K562 (cell line): ENCODE data around the gene CDK11A. TPM values are rescaled to one million over a fixed set of nuclear protein-coding genes. Genes with fewer than 3 reads are reported as not detected.
A peak's percentile ranks its signal among the peaks of the same experiment; 100 is the strongest.
"Not testable (repeated sequence)": the region's sequence is repeated elsewhere in the genome, so short reads cannot be mapped to it uniquely, and the experiment has no call there.

Experiments used
- ATAC-seq: fragments of 200-7000 bp; cut with Tn5 transposase; 3 replicates; pipeline ENCODE4 v1.9.1; 2020; ENCODE audit warnings: moderate library complexity
- BruUV-seq: library from RNA; stranded (reverse); fragments of 400-500 nt; replicated peaks from 2 replicates; lab custom pipeline; 2021; lab: Mats Ljungman, UMichigan
- CTCF ChIA-PET: fragments of 300-600 bp; formaldehyde crosslinking; extraction: SDS; loops from one replicate; lab custom pipeline; 2021; ENCODE audit warnings: low intra/inter-chr PET ratio; lab: Yijun Ruan, JAX
- POLR2A ChIA-PET: fragments of 300-600, 350-650 bp; sonication (Branson Sonifier 250); formaldehyde crosslinking; extraction: SDS; loops from one replicate; lab custom pipeline; 2021; ENCODE audit warnings: antibody characterized with exemption, inconsistent platforms; lab: Yijun Ruan, JAX
- DNase-seq, 4 experiments: peaks; one replicate each; pipeline versions ENCODE4 v3.0.0 to v3.0.0-alpha.2; 2011 to 2018; ENCODE audit warnings: low spot score in 3 of 4, mixed read lengths in 3 of 4; ENCODE audit errors: extremely low read depth in 1 of 4
- FAIRE-seq: peaks from 2 replicates; lab custom pipeline; 2011; peaks lifted over from hg19 to GRCh38; lab: Jason Lieb, UNC
- H2AFZ ChIP-seq: 2 replicates; pipeline ENCODE4 v1.6.0; 2011; ENCODE audit warnings: low read depth, low read length, control low read depth, inconsistent platforms
- H3K27ac ChIP-seq: fragments of 200-600 bp; 3 replicates; pipeline ENCODE4 v1.8.0; 2011; ENCODE audit warnings: low read depth, mild to moderate bottlenecking, control low read depth, inconsistent platforms, low read length, moderate library complexity, mixed read lengths; ENCODE audit errors: extremely low read depth
- H3K27me3 ChIP-seq, 2 experiments: fragments of 300-600 bp in 1 of 2; 2 replicates in 1 of 2; 3 replicates in 1 of 2; pipeline versions ENCODE4 v1.6.0 to v1.8.0; 2011; ENCODE audit warnings: inconsistent platforms in 2 of 2, low read length in 2 of 2, mild to moderate bottlenecking in 1 of 2, mixed read lengths in 1 of 2, moderate library complexity in 1 of 2; ENCODE audit not compliant: control insufficient read depth in 2 of 2, insufficient read depth in 2 of 2
- H3K36me3 ChIP-seq: fragments of 300-600 bp; 3 replicates; pipeline ENCODE4 v1.8.0; 2011; ENCODE audit warnings: mild to moderate bottlenecking, low read length, inconsistent platforms; ENCODE audit not compliant: control insufficient read depth, insufficient read depth
- H3K4me1 ChIP-seq, 2 experiments: fragments of 200-600 bp in 1 of 2; replicated peaks in 1 of 2; 2 replicates in 1 of 2; 3 replicates in 1 of 2; pipeline versions ENCODE4 v1.5.1 to v1.8.0; 2011; ENCODE audit warnings: inconsistent platforms in 2 of 2, low read length in 2 of 2, mild to moderate bottlenecking in 1 of 2, mixed read lengths in 1 of 2, moderate library complexity in 1 of 2; ENCODE audit not compliant: control insufficient read depth in 2 of 2, insufficient read depth in 2 of 2
- H3K4me2 ChIP-seq: 2 replicates; pipeline ENCODE4 v1.6.1; 2011; ENCODE audit warnings: low read length, control low read depth, inconsistent platforms, mixed read lengths; ENCODE audit not compliant: insufficient read depth
- H3K4me3 ChIP-seq: fragments of 200-600 bp; sonication (generic), shearing (Covaris generic); 2 replicates; pipeline ENCODE4 v1.5.1; 2016; ENCODE audit warnings: control low read depth, inconsistent platforms
- H3K79me2 ChIP-seq: fragments of 200-600 bp; 3 replicates; pipeline ENCODE4 v1.8.0; 2011; ENCODE audit warnings: low read length, inconsistent platforms; ENCODE audit not compliant: control insufficient read depth, insufficient read depth
- H3K9ac ChIP-seq, 2 experiments: 2 replicates each; pipeline versions ENCODE4 v1.6.0 to v1.6.1; 2011; ENCODE audit warnings: low read depth in 2 of 2, low read length in 2 of 2, control low read depth in 1 of 2, inconsistent platforms in 1 of 2, mild to moderate bottlenecking in 1 of 2, mixed read lengths in 1 of 2; ENCODE audit not compliant: insufficient read depth in 1 of 2
- H3K9me1 ChIP-seq: one replicate; pipeline ENCODE4 v1.6.0; 2011; ENCODE audit warnings: inconsistent platforms, mild to moderate bottlenecking, low read length, moderate library complexity; ENCODE audit not compliant: control insufficient read depth, insufficient read depth
- H3K9me3 ChIP-seq: replicated peaks from 2 replicates; pipeline ENCODE4 v1.5.1; 2011; ENCODE audit warnings: low read depth, low read length, inconsistent platforms; ENCODE audit not compliant: control insufficient read depth, insufficient read depth
- H4K20me1 ChIP-seq: replicated peaks from 2 replicates; pipeline ENCODE4 v1.6.1; 2011; ENCODE audit warnings: low read length, inconsistent platforms, mixed read lengths; ENCODE audit not compliant: control insufficient read depth, insufficient read depth
- HNRNPLL ChIP-seq: fragments of 200-400 bp; formaldehyde crosslinking; IDR thresholded peaks from 2 replicates; pipeline ENCODE4 v1.6.1; 2017; ENCODE audit warnings: low read length, low read depth, mild to moderate bottlenecking; ENCODE audit not compliant: poor library complexity, severe bottlenecking
- MAZ ChIP-seq, 2 experiments: fragments of 450-650 bp in 1 of 2; sonication (generic) in 1 of 2; formaldehyde crosslinking; IDR thresholded peaks in 1 of 2; conservative IDR thresholded peaks in 1 of 2; 2 replicates each; pipeline versions ENCODE4 v1.4.0 to v1.5.0; 2020; ENCODE audit warnings: mild to moderate bottlenecking in 1 of 2, missing genetic modification reagents in 1 of 2
- MBD2 ChIP-seq: sonication (generic); IDR thresholded peaks from 2 replicates; pipeline ENCODE4 v1.6.1; 2016; ENCODE audit warnings: low read depth, borderline replicate concordance
- VEZF1 ChIP-seq: fragments of 200-800 bp; sonication (Bioruptor generic); IDR thresholded peaks from 2 replicates; pipeline ENCODE4 v1.6.1; 2017; ENCODE audit warnings: missing genetic modification characterization, missing compliant biosample characterization
- WGBS: fragments of 100-300 bp; shearing (Covaris generic); methylation state at CpG from one replicate; pipeline ENCODE4 v1.1.6; 2016; ENCODE audit warnings: low coverage, mixed read lengths; ENCODE audit not compliant: insufficient coverage; ENCODE audit errors: missing lambda C conversion rate; 5-methylcytosine and 5-hydroxymethylcytosine counted together
- in situ Hi-C: fragments of 300-500 bp; cut with MboI; formaldehyde crosslinking; loops from 4 replicates; pipeline ENCODE4 v1.15.0; 2018; ENCODE audit warnings: inconsistent platforms, mixed read lengths
- intact Hi-C: fragments of 100-400 bp; cut with micrococcal nuclease; formaldehyde crosslinking; loops from 2 replicates; pipeline ENCODE4 v1.14.2; 2022
- polyA plus RNA-seq, 8 experiments: library from polyadenylated mRNA; depleted of rRNA in 4 of 8; stranded (reverse) in 5 of 8; unstranded in 3 of 8; fragments of >200 nt; fragmentation: Nextera tagmentation in 2 of 8; fragmentation: Illumina TruSeq in 1 of 8; extraction: Ambion mirVana in 2 of 8; extraction: Trizol in 1 of 8; gene quantifications; 2 replicates each; pipeline versions ENCODE4 v1.2.1 to v1.2.3, GENCODE V29; 2011 to 2014; ENCODE audit warnings: inconsistent platforms in 1 of 8, missing spikeins in 1 of 8
- total RNA-seq, 7 experiments: library from RNA; depleted of rRNA in 6 of 7; stranded (reverse); fragments of >200 nt in 6 of 7; fragmentation: Illumina TruSeq in 2 of 7; extraction: Trizol in 2 of 7; gene quantifications; 2 replicates each; pipeline versions ENCODE4 v1.2.1 to v1.2.3, GENCODE V29; 2011 to 2021; ENCODE audit warnings: low replicate concordance in 1 of 7

The CDK11A gene
- total and polyA plus RNA-seq, 9 of the 15 experiments (the other 6 are each of a cell fraction or from before 2014, with no cell fraction given), result 4.5 to 71.0 (median 43.9) TPM

GRCh38 chr1:1745651-1746565, 21.8 kb upstream of the CDK11A start (continued):
- TF ChIP-seq HNRNPLL, result peak; percentile 77
- peak; percentile 97 for TF ChIP-seq MBD2
- TF ChIP-seq VEZF1 (CRISPR knock-in tag), result peak; percentile 40
- peak; percentile 35 to 48; a peak in 1 of 4 replicates for TF ChIP-seq MAZ (CRISPR knock-in tag; conservative IDR thresholded peaks at IDR 0.05 in 1 of 2, IDR thresholded peaks at IDR 0.05 in 1 of 2)

- 86% methylated on average over 11 of the region's 11 CpGs for WGBS
- CTCF ChIA-PET, result not testable (repeated sequence)
Observed at GRCh38 chr1:1742529-1742928, 18.4 kb upstream of the CDK11A start.

More at GRCh38 chr1:1742529-1742928, 18.4 kb upstream of the CDK11A start:
- BruUV-seq, H2AFZ ChIP-seq, DNase-seq, H3K9ac ChIP-seq, H3K4me3 ChIP-seq, POLR2A ChIA-PET, H3K9me1 ChIP-seq, intact Hi-C loops, ATAC-seq, H3K79me2 ChIP-seq, FAIRE-seq, H4K20me1 ChIP-seq, H3K27me3 ChIP-seq, H3K4me1 ChIP-seq, H3K9me3 ChIP-seq, H3K4me2 ChIP-seq, H3K27ac ChIP-seq, H3K36me3 ChIP-seq: not testable (repeated sequence)
- in situ Hi-C loops, result loop anchor here (5.0 kb wide), 1 partner anchor 55 kb away; no protein-coding TSS in a partner anchor
